NCI-H82 treated with DMSO at 0.1 percent for 48 hours (cell line): ENCODE results near the gene BICRA.

ENCODE experiments used
- DNase-seq: peaks from one replicate; lab custom pipeline; 2025; ENCODE audit not compliant: unreplicated experiment; lab: John Stamatoyannopoulos, UW

BICRA gene

GRCh38 chr19:47600246-47601179 is 8.4 kb upstream of the BICRA start:
- DNase-seq = peak; percentile 95

DNA sequence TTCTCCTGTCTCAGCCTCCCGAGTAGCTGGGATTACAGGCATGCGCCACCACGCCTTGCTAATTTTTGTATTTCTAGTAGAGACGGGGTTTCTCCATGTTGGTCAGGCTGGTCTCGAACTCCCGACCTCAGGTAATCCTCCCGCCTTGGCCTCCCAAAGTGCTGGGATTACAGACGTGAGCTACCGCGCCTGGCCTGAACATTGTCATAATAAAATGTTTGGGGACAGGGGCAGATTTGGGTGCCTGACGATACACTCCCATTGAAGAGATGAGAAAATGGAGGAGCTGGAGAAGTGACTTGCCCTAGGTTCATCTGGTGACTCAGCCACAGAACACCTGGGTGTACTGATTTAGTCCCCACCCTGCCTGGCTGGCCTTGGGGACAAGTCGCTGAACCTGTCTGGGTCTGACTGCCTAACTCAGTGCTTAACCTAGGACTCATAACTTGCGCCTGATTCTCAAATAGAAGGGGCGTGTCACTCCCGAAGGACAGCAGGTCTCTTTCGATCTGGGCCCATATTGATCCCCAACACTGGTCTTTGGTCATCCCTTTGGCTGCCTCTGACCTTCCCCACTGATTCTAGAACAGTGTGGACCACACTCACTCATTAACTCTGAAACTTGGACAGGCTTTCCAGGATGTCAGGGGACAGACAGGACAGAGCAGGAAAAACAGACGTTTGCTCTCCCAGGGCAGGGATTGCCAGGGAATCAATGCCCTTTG is 7.6 kb upstream of the BICRA start:
- no peak for DNase-seq

DNA sequence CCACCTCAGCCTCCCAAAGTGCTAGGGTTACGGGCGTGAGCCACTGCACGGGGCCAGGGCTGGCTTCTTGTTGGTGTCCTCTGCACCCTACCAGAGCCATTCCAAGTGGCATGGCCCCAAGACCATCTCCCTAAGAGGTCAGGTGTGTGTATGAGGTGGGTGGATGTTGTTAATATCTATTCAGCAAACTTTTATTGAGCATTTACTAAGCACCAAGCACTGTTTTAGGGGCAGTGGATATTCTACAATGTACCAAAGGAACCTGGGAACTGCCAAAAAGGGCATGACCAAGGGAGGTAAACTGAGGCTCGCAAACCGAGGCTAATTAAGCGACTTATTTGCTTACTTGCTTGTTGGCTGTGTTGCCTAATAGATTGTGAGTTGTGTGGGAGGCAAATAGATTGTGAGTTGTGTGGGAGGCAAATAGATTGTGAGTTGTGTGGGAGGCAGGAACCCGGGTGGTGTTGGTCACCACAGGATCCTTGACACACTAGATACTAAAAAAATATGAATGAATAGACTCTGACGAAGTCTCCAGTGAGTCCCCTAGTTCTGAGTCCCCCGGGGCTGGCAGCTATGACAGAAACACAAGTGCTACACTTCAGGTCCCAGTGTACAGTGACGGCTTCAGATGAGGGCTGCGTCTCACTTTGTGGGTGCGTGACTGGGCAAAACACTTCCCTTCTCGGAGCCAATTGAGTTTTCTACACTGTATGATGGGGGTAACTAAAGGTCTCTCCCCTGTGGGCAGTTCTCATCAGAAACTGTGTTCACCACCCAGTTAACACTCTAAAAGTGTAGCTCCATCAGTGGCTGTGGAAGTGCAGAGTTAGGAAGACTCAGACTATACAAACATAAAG is 5.0 kb upstream of the BICRA start:
- DNase-seq = no peak

DNA sequence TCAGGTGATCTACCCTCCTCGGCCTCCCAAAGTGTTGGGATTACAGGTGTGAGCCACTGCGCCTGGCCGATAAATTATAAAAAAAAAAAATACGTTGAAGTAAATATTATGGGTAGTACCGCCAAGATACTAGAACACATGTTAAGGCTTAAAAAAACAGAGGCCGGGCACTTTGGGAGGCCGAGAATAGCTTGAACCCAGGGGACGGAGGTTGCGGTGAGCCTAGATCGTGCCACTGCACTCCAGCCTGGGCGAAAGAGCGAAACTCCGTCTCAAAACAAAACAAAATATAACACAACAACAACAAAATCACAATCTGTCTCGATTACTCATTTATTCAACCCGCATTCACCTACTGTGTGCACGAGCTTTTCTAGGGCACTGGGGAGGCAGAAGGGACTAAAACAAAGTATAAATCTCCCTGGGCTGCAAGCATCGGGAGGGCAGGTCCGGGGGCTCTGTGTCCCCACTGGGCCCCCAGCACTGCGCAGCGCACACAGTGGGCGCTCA is 1.3 kb upstream of the BICRA start:
- DNase-seq = no peak

DNA sequence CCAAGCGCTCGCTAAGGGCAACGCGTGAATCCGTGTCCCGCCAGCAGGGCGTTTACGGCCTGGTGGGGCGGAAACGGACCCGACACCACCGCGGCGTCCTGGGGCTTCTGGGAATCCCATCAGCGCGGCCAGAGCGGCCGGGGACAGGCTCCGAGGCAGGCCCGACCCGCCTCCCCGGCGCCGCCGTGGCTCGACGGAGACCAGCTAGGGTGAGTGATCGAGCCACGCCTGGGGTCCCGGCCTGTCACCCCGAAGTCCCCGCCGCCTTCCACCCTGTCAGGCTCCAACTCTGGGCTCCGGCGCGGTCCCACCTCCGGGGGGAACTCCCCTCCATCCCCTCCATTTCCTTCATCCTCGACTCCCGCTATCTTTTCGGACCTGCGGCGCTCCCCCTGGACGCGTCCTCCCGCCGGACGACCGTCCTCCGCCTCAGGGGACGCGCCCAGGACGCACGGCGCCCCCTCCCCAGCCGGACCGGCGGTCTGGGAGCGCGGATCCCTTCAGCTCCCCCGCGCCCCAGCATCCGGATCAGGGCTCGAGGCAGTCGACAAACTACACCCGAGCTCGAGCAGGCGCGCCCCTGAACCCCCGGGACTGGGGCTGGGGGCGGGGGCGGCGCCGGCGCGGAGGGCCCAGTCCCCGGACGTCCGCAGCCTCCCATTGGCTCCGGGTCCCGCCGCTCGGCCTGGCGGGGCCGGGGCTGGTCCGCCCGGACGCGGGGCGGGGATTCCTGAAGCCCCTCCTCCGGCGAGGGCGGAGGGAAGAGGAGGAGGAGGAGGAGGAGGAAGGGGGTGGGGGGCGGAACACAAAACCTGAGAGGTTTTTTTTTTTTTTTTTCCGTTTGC is 638 bp upstream of the BICRA start:
- peak; percentile 44 for DNase-seq

DNA sequence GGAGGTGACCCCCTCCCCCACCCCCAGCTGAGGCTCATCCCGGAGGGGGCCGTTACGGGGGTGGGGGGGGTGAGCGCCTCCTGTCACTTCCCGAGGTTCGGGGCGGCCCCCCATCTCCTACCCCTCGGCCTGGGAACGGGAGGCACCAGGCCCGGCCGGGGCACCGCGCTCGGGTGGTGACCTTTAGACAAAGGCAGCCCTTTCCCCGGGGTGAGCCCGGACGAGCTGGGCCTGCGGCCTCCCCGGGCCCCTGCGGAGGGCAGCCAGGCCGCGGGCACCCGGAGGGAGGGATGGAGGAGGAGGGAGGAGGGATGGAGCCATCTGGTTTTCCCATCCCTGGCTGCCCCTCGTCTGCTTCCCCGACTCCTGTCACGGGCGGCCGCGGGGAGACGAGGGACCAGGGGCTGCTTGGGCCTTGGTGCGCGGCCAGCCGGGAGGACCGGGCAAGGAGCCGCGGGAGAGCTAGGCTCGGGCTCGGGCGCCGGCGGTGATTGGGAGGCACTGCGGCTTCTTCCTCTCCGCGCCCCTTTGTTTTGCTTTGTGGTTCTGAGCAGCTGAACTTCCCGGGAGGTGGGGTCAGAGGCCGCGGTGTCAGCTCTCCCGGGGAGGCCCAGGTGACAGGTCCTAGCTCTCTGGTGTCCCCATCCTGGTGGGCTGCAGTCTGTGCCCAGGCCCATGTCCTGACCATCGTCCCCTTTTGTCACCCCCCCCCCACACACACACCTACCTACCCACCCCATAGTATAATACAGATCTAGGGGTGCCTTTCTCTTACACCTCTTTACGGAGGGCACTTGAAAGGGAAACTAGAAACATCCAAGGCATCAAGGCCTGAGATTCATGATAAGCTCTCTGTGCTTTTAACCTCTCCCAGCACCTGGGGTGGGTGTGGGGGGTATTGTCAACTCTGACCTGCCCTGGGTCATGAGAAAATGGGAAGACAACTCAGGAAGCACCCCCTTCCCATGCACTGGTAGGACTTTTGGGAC is 1.3 kb downstream of the BICRA start:
- DNase-seq = no peak

GRCh38 chr19:47610902-47611301 is 2.0 kb downstream of the BICRA start:
- DNase-seq = no peak

DNA sequence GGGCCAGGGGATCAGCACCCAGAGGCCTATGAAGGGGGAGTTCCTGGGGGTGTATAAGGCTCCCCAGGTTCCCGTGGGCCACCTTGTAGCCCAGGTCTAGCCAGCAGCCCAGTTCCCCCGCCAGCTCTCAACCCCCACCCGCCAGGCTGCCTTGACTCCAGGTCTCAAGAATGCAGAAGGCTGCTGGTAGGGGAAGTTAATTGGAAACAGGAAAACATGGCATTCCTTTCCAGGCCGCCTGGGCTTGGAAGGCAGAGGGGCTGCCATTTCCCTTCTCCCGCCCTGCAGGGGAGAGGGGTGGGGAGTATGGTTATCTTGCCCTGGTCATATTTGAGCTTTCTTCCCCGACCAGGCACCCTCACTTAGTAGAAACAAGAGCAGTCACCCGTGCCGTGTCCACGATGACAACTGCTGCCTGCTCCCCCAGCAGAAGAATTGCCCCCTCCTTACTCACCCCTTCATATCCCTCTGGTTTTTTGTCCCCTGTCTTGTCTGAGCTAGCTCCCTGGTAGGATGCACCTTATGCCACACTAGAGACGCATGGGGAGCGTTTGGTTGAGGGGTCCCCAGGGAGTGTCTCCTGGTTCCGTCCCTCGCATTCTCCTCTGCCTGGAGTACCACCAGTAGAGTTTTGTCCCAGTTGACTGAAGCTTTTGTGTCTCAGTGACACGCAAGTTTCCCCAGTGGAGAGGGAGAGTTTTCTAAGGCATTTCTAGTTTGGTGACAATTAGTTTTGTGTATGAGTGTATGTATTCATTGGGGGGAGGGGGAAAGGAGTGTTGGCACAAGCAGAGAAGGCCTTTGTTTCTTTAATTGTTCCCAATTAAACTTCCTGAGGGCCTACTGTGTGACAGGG is 4.5 kb downstream of the BICRA start:
- no peak for DNase-seq

GRCh38 chr19:47614021-47614295 is 5.0 kb downstream of the BICRA start:
- DNase-seq = no peak

DNA sequence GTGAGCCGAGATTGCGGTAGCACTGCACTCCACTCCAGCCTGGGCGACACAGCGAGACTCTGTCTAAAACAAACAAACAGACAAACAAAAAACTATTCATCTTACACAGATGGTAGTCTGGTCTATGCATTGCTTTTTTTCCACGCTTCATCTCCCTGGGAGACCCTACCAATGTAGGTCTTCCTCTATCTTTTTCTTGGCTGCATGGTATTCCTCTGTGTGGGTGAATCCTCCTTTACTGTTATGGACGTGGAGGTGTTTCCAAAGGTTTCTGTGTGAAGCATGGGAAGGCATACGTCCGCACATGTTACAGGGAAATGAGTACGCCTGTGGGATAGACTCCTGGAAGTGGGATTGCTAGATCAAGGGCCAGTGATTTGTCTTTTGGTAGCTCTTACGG is 5.6 kb downstream of the BICRA start:
- DNase-seq = no peak

DNA sequence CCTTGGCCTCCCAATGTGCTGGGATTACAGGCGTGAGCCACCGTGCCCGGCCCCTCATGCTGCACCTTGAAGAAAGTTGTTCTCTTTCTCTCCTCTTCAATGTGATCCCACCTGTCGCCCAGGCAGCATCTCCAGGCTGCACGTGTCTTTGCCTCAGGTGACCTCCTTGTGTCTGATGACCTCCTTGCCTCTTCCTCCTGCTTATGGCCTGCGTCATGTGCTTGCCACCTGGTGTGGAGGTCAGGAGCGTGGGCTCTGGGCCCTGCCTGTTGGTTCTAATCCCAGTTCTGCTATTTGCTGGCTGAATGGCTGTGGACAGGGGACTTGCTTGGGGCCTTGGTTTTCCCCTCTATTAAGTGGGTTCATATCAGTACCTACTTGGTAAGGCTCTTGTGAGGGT is 6.3 kb downstream of the BICRA start:
- DNase-seq = no peak

- no peak for DNase-seq
Observed at GRCh38 chr19:47615714-47616113, 6.8 kb downstream of the BICRA start.

DNA sequence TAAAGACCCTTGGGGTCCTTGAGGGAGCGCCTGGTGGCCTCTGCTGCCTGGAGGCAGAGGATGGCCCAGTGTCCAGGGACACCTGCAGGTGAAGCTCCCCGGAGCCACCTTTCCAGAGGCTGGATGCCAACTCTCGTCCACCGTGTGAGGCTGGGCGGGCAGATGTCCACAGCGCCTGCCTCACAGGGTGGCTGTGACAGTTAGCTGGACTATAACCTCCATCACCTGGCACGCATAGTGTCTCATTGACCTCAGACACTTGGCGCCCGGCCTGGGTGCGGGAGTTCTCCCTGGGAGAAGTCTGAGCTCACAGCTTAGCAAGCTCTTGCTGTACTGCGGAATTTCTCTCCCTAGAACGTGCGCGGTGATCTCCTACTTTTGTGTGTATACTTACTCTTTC is 9.8 kb downstream of the BICRA start:
- DNase-seq = no peak

DNA sequence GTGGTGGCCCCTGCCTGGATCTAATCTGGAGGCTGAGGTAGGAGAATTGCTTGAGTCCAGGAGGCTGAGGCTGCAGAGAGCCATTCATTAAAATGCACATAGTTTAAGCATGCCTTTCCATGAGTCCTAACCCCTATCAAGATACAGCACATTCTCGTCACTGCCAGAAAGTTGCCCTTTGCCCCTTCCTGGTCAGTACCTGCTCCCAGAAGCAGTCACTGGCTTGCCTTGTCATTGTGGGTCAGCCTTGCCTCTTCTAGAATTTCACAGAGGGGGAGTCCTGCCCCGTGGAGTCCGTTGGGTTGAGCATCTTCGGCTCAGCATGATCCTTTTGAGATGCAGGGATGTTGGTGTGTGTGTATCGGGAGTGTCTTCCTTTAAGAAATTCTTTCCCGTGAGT is 10.8 kb downstream of the BICRA start:
- DNase-seq = no peak

- no peak for DNase-seq
Observed at GRCh38 chr19:47623151-47623920, 14.4 kb downstream of the BICRA start.

- DNase-seq = no peak
Observed at GRCh38 chr19:47623921-47624391, 15.0 kb downstream of the BICRA start.

- no peak for DNase-seq
Observed at GRCh38 chr19:47625650-47626049, 16.7 kb downstream of the BICRA start.

GRCh38 chr19:47626238-47626637 is 17.3 kb downstream of the BICRA start:
- DNase-seq = no peak
